ENCODE measurements around the gene ARRB1.
"Not testable (repeated sequence)": the region's sequence is repeated elsewhere in the genome, so short reads cannot be mapped to it uniquely, and the experiment has no call there.

Gene ARRB1

GRCh38 chr11:75371949-75372876 lies 20.8 kb upstream of the ARRB1 start:
- peak; percentile 22 for DNase-seq (ENCODE audit: low spot score)

- DNase-seq (ENCODE audit: low spot score) = no peak
These were observed 18.2 kb upstream of the ARRB1 start for GRCh38 chr11:75369560-75370255.

GRCh38 chr11:75366826-75367225 lies 15.4 kb upstream of the ARRB1 start:
- not testable (repeated sequence) for DNase-seq (ENCODE audit: low spot score)

- DNase-seq (ENCODE audit: low spot score) = no peak
These were observed 14.3 kb upstream of the ARRB1 start for GRCh38 chr11:75365711-75366181.

- not testable (repeated sequence) for DNase-seq (ENCODE audit: low spot score)
These were observed 10.8 kb upstream of the ARRB1 start for GRCh38 chr11:75362285-75362684.

- DNase-seq (ENCODE audit: low spot score) = no peak
These were observed 5.2 kb upstream of the ARRB1 start for GRCh38 chr11:75356613-75357012.

GRCh38 chr11:75355051-75355450 lies 3.6 kb upstream of the ARRB1 start:
- no peak for DNase-seq (ENCODE audit: low spot score)

GRCh38 chr11:75352588-75353206 lies 1.2 kb upstream of the ARRB1 start:
- no peak for DNase-seq (ENCODE audit: low spot score)

GRCh38 chr11:75351791-75352587 lies 528 bp upstream of the ARRB1 start:
- DNase-seq (ENCODE audit: low spot score) = peak; percentile 84

- no peak for DNase-seq (ENCODE audit: low spot score)
These were observed 519 bp downstream of the ARRB1 start for GRCh38 chr11:75350743-75351540.

- DNase-seq (ENCODE audit: low spot score) = no peak
These were observed 1.2 kb downstream of the ARRB1 start for GRCh38 chr11:75350122-75350742.

- DNase-seq (ENCODE audit: low spot score) = no peak
These were observed 1.8 kb downstream of the ARRB1 start for GRCh38 chr11:75349521-75350116.

- no peak for DNase-seq (ENCODE audit: low spot score)
These were observed 3.5 kb downstream of the ARRB1 start for GRCh38 chr11:75347781-75348566.

GRCh38 chr11:75346912-75347647 lies 4.4 kb downstream of the ARRB1 start:
- DNase-seq (ENCODE audit: low spot score) = no peak

- no peak for DNase-seq (ENCODE audit: low spot score)
These were observed 5.2 kb downstream of the ARRB1 start for GRCh38 chr11:75346296-75346695.

- DNase-seq (ENCODE audit: low spot score) = no peak
These were observed 5.9 kb downstream of the ARRB1 start for GRCh38 chr11:75345455-75346160.

GRCh38 chr11:75344761-75345454 lies 6.6 kb downstream of the ARRB1 start:
- no peak for DNase-seq (ENCODE audit: low spot score)

Data from HuH-7.5 (cell line).